ENCODE measurements around the gene TFF1.
A peak's percentile ranks its signal among the peaks of the same experiment; 100 is the strongest.

TFF1 gene

DNA sequence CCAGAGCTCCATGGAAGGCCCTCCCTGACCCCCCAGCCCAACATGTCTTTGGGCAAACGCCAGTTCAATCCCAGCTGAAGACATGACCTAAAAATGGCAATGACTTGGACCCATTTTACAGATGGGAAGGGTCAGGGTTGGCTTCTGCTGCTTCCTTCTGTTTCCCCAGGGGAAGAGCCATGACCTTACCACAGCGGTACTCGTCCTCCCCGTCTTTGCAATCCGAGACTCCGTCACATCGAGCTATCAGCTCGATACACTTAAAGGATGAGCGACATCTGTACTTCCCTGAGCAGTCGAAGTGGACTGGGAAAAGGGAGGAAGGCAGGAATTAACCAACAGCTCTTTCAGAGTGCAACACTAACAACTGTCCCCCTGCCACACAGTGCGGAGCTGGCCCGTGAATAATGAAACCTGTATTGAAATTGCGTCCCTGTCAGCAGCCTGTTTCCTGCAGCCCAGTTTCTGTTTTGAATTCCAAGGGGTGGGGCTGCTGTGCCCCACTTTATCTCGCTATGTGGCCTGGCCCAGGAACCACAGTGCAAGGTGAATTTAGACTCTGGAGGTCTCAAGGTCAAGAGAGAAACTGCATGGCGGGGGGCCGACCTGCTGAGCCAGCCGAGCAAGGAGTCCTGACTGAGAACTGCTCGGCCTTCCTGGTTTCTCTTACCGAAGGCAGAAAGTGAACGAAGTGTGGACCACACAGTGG is 22.6 kb upstream of the TFF1 start:
- Histone ChIP-seq H3K9me3 (ENCODE audit: insufficient read depth, low read depth, low read length) (no peaks in the 10 kb centered on the region), H3K9me2 (replicated peaks; ENCODE audit: low read depth, low read length) (no peaks in the 10 kb centered on the region), H3K9ac (ENCODE audit: low read depth, low read length, poor library complexity, severe bottlenecking) (peak overlapping the region; percentile 13), H3F3A (ENCODE audit: low read depth) (no peaks in the 10 kb centered on the region), H3K27me3 (ENCODE audit: insufficient read depth, low read length, poor library complexity, severe bottlenecking) (no peaks in the 10 kb centered on the region), H3K36me3 (ENCODE audit: insufficient read depth, low read length) (no peaks in the 10 kb centered on the region), H3K4me1 (ENCODE audit: insufficient read depth, low read length, poor library complexity, severe bottlenecking) (peaks cover 65% of the 10 kb centered on the region), H3K4me2 (ENCODE audit: low read depth, low read length, poor library complexity, severe bottlenecking) (peak overlapping the region; percentile 57), H3K79me2 (ENCODE audit: insufficient read depth, low read length) (no peaks in the 10 kb centered on the region), H3K4me3 (ENCODE audit: low read length, poor library complexity, severe bottlenecking) (no peak overlapping the region), H4K20me1 (ENCODE audit: insufficient read depth, low read length, poor library complexity, severe bottlenecking) (no peaks in the 10 kb centered on the region), H2AFZ (ENCODE audit: low read length) (peak overlapping the region; percentile 58; the same call in 1 of the 2 replicates)
- TF ChIP-seq, protein P1, sequence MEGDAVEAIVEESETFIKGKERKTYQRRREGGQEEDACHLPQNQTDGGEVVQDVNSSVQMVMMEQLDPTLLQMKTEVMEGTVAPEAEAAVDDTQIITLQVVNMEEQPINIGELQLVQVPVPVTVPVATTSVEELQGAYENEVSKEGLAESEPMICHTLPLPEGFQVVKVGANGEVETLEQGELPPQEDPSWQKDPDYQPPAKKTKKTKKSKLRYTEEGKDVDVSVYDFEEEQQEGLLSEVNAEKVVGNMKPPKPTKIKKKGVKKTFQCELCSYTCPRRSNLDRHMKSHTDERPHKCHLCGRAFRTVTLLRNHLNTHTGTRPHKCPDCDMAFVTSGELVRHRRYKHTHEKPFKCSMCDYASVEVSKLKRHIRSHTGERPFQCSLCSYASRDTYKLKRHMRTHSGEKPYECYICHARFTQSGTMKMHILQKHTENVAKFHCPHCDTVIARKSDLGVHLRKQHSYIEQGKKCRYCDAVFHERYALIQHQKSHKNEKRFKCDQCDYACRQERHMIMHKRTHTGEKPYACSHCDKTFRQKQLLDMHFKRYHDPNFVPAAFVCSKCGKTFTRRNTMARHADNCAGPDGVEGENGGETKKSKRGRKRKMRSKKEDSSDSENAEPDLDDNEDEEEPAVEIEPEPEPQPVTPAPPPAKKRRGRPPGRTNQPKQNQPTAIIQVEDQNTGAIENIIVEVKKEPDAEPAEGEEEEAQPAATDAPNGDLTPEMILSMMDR (conservative IDR thresholded peaks at IDR 0.05; ENCODE audit: low read length), result no peak
- no peak for TF ChIP-seq EZH2phosphoT487 (IDR thresholded peaks at IDR 0.05; ENCODE audit: borderline replicate concordance)

DNA sequence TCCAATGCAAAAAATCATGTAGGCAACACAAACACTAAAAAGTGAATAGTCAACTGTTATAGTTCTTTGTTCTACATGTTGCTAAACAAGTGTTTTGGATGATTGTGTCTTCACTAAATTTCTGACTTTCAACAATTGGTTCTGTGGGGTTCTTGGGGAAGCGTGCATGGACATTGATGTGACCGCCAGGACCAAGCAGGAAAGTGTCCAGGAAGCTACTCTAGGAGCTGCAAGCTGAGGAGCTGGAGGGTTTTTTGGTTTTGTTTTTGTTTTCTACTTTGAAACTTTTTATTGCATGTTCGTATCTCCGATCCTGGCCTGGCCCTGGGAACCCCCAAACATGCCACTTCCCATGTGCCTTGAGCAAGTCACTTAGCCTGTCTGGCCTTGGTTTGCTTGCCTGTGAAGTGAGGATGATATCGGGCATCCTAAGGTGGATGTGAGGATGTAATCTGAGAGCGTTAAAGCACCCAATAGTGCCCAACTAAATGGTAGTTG is 21.6 kb upstream of the TFF1 start:
- TF ChIP-seq EZH2phosphoT487 (IDR thresholded peaks at IDR 0.05; ENCODE audit: borderline replicate concordance), result no peak
- TF ChIP-seq, protein P1 (conservative IDR thresholded peaks at IDR 0.05; ENCODE audit: low read length), result no peak
- Histone ChIP-seq H3K4me2 (ENCODE audit: low read depth, low read length, poor library complexity, severe bottlenecking) (no peak overlapping the region), H3K36me3 (ENCODE audit: insufficient read depth, low read length) (no peaks in the 10 kb centered on the region), H4K20me1 (ENCODE audit: insufficient read depth, low read length, poor library complexity, severe bottlenecking) (no peaks in the 10 kb centered on the region), H3F3A (ENCODE audit: low read depth) (no peaks in the 10 kb centered on the region), H2AFZ (ENCODE audit: low read length) (no peak overlapping the region), H3K9me3 (ENCODE audit: insufficient read depth, low read depth, low read length) (peaks cover under 1% of the 10 kb centered on the region; the same call in 1 of the 2 replicates), H3K27me3 (ENCODE audit: insufficient read depth, low read length, poor library complexity, severe bottlenecking) (no peaks in the 10 kb centered on the region), H3K4me3 (ENCODE audit: low read length, poor library complexity, severe bottlenecking) (no peak overlapping the region), H3K9me2 (replicated peaks; ENCODE audit: low read depth, low read length) (no peaks in the 10 kb centered on the region), H3K4me1 (ENCODE audit: insufficient read depth, low read length, poor library complexity, severe bottlenecking) (peaks cover 62% of the 10 kb centered on the region), H3K9ac (ENCODE audit: low read depth, low read length, poor library complexity, severe bottlenecking) (no peak overlapping the region), H3K79me2 (ENCODE audit: insufficient read depth, low read length) (no peaks in the 10 kb centered on the region)

DNA sequence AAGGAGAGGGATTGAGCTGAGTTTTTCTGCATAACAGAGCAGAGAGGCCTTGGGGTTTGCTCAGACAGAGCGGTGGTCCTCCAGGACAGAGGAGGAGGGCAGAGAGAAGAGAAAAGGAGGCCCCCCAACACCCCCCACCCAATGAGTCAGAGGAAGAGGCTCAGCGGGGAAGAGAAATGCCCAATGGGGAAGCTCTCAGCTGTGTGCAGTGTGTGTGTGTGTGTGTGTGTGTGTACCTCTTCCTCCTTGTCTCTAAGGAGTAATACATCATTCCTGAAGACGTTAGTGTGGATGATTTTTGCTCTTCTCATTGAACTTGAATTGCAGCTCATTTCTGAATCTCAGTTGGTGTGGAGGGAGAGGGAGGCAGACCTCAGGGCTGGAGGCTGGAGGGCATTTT is 20.8 kb upstream of the TFF1 start:
- no peak overlapping the region for H3K9ac ChIP-seq (ENCODE audit: low read depth, low read length, poor library complexity, severe bottlenecking)
- H3K4me2 ChIP-seq (ENCODE audit: low read depth, low read length, poor library complexity, severe bottlenecking), result no peak overlapping the region
- no peaks in the 10 kb centered on the region for H3K79me2 ChIP-seq (ENCODE audit: insufficient read depth, low read length)
- TF ChIP-seq EZH2phosphoT487 (IDR thresholded peaks at IDR 0.05; ENCODE audit: borderline replicate concordance), result no peak
- TF ChIP-seq, protein P1 (conservative IDR thresholded peaks at IDR 0.05; ENCODE audit: low read length), result no peak
- no peaks in the 10 kb centered on the region for H3F3A ChIP-seq (ENCODE audit: low read depth)
- H3K27me3 ChIP-seq (ENCODE audit: insufficient read depth, low read length, poor library complexity, severe bottlenecking), result no peaks in the 10 kb centered on the region
- no peak overlapping the region for H3K4me3 ChIP-seq (ENCODE audit: low read length, poor library complexity, severe bottlenecking)
- H4K20me1 ChIP-seq (ENCODE audit: insufficient read depth, low read length, poor library complexity, severe bottlenecking), result no peaks in the 10 kb centered on the region
- no peaks in the 10 kb centered on the region for H3K36me3 ChIP-seq (ENCODE audit: insufficient read depth, low read length)
- H3K9me2 ChIP-seq (replicated peaks; ENCODE audit: low read depth, low read length), result no peaks in the 10 kb centered on the region
- peaks cover 62% of the 10 kb centered on the region for H3K4me1 ChIP-seq (ENCODE audit: insufficient read depth, low read length, poor library complexity, severe bottlenecking)
- H3K9me3 ChIP-seq (ENCODE audit: insufficient read depth, low read depth, low read length), result peaks cover 7% of the 10 kb centered on the region; the same call in 1 of the 2 replicates
- H2AFZ ChIP-seq (ENCODE audit: low read length), result no peak overlapping the region

All from Loucy (cell line).